Suprapubic skin (tissue), 4 donors: ENCODE measurements around the gene DCD. TPM values are rescaled to one million over a fixed set of nuclear protein-coding genes. Genes with fewer than 3 reads are reported as not detected.

Source experiments
- DNase-seq, 2 donors: peaks; one replicate each; pipeline ENCODE4 v3.0.0-alpha.2; 2019; ENCODE audit warnings: low spot score in 2 of 2
- H3K27ac ChIP-seq: fragments of 200-600 bp; sonication (generic); one replicate; pipeline ENCODE4 v1.5.1; 2019
- H3K27me3 ChIP-seq: fragments of 200-600 bp; sonication (generic); one replicate; pipeline ENCODE4 v1.5.1; 2019
- H3K36me3 ChIP-seq: fragments of 200-600 bp; sonication (generic); one replicate; pipeline ENCODE4 v1.5.1; 2019
- H3K4me1 ChIP-seq: fragments of 200-600 bp; sonication (generic); one replicate; pipeline ENCODE4 v1.5.1; 2019
- H3K4me3 ChIP-seq: fragments of 200-600 bp; sonication (generic); one replicate; pipeline ENCODE4 v1.5.1; 2019; ENCODE audit warnings: mild to moderate bottlenecking
- H3K9me3 ChIP-seq: fragments of 200-600 bp; sonication (generic); one replicate; pipeline ENCODE4 v1.5.1; 2019
- EP300 ChIP-seq: sonication (generic); formaldehyde crosslinking; IDR thresholded peaks from one replicate; pipeline ENCODE4 v1.6.1; 2017; ENCODE audit warnings: antibody characterized with exemption
- POLR2A ChIP-seq, 2 donors: fragments of 450-650 bp; IDR thresholded peaks; one replicate each; pipeline ENCODE4 v1.6.1; 2017; ENCODE audit warnings: antibody characterized with exemption in 2 of 2, mild to moderate bottlenecking in 2 of 2, moderate library complexity in 2 of 2
- POLR2AphosphoS5 ChIP-seq, 3 donors: sonication (generic); formaldehyde crosslinking; IDR thresholded peaks; one replicate each; pipeline ENCODE4 v1.6.1; 2017; ENCODE audit warnings: antibody characterized with exemption in 3 of 3
- WGBS: methylation state at CpG from one replicate; pipeline ENCODE4 v1.1.5; 2018; 5-methylcytosine and 5-hydroxymethylcytosine counted together
- total RNA-seq, 4 donors: library from RNA; depleted of rRNA; stranded (reverse); fragments of >200 nt; gene quantifications; one replicate each; pipeline ENCODE4 v1.1.0, GENCODE V29; 2016
- TF ChIP-seq, protein P1 (sequence below), 2 donors: fragments of 200-600 bp in 1 of 2; fragments of 450-650 bp in 1 of 2; sonication (generic) in 1 of 2; IDR thresholded peaks; one replicate each; pipeline ENCODE4 v1.5.1; 2016 to 2019; ENCODE audit warnings: antibody characterized with exemption in 2 of 2, mild to moderate bottlenecking in 1 of 2, moderate library complexity in 1 of 2

DCD gene, protein sequence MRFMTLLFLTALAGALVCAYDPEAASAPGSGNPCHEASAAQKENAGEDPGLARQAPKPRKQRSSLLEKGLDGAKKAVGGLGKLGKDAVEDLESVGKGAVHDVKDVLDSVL
- total RNA-seq: 1,000 to 10,000 TPM; 1,519 to 3,186 (median 2,298) TPM

DNA sequence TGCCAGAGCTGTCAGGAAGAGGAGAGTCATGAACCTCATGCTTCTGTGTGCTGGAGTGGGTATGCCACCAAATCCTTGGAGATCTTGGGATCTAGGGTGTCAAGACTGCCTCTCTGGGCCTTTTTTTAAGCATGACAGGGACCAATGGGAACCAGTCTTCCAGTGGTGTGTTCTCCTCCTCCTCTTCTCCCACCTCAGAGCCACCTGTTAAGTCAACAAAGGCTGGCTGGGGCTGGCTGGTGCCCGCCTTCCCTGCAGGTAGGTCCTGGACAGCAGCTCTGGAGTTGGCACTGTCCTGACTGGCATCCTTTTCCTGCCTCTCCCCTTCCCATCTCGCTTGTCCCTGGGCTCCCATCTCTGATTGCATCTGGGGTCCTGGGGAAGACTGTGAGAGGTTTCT is at the start of gene DCD:
Gene DCD (minus strand): TSS at position 101 of the 400 bp plus-strand sequence. CDS start 62 bp downstream, at position 39.
- no peaks in the 10 kb centered on the region for H3K9me3 ChIP-seq
- TF ChIP-seq POLR2A (IDR thresholded peaks at IDR 0.05) (no peak), EP300 (no peak), POLR2AphosphoS5 (IDR thresholded peaks at IDR 0.05) (no peak)
- TF ChIP-seq, protein P1, sequence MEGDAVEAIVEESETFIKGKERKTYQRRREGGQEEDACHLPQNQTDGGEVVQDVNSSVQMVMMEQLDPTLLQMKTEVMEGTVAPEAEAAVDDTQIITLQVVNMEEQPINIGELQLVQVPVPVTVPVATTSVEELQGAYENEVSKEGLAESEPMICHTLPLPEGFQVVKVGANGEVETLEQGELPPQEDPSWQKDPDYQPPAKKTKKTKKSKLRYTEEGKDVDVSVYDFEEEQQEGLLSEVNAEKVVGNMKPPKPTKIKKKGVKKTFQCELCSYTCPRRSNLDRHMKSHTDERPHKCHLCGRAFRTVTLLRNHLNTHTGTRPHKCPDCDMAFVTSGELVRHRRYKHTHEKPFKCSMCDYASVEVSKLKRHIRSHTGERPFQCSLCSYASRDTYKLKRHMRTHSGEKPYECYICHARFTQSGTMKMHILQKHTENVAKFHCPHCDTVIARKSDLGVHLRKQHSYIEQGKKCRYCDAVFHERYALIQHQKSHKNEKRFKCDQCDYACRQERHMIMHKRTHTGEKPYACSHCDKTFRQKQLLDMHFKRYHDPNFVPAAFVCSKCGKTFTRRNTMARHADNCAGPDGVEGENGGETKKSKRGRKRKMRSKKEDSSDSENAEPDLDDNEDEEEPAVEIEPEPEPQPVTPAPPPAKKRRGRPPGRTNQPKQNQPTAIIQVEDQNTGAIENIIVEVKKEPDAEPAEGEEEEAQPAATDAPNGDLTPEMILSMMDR (IDR thresholded peaks at IDR 0.05): no peak
- H3K27me3 ChIP-seq: peaks cover 8% of the 10 kb centered on the region
- WGBS: 76% methylated on average over 2 of the region's 2 CpGs
- H3K4me1 ChIP-seq: no peaks in the 10 kb centered on the region
- no peak for DNase-seq
- no peak within 1 kb of the TSS for H3K27ac ChIP-seq
- H3K36me3 ChIP-seq: no peaks in the 10 kb centered on the region
- no peak within 1 kb of the TSS for H3K4me3 ChIP-seq

DNA sequence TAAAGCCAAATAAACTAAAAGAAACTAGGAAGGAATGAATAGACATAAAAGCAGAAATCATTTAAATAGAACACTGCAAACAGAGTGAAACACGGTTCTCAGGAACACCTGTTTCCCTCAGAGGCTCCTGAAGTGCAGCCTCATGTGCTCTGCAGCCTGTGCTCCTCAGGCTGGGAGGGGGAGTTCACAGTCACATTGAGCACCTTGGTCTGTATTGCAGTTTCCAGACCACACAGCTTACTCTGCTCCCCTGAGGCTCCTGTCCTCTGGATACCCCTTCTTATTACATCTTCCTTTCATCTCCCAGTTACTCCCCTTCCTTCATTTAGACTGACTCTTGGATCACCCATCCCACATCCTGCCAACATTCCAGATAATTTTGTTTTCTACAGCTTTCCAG is 49.7 kb upstream of the DCD start:
- TF ChIP-seq, protein P1 (IDR thresholded peaks at IDR 0.05): no peak
- TF ChIP-seq POLR2AphosphoS5 (IDR thresholded peaks at IDR 0.05): no peak
- no peak for TF ChIP-seq POLR2A (IDR thresholded peaks at IDR 0.05)
- no peak for TF ChIP-seq EP300
- H3K4me3 ChIP-seq: no peak overlapping the region
- no peaks in the 10 kb centered on the region for H3K4me1 ChIP-seq
- WGBS: 11% methylated on average over 1 of the region's 1 CpG
- no peak overlapping the region for H3K27ac ChIP-seq
- H3K36me3 ChIP-seq: no peaks in the 10 kb centered on the region
- no peaks in the 10 kb centered on the region for H3K9me3 ChIP-seq
- DNase-seq: no peak
- peaks cover 7% of the 10 kb centered on the region for H3K27me3 ChIP-seq

DNA sequence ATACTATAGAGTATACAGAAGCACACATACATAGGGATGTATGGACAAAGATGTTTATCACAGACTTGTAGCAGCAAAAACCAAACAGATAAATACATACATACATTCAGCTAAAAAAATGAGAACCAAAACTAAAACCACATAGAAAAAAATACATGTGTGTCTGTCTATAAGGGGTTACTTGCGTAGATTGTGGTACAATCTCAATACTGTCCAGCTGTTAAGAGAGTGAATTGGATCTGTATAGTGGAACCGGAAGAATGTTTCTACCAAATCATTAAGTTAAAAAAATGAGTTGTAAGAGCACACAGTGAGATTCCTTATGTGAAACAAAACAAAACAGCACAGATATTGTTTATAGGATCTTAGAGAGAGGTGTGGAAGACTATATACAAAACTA is 44.2 kb upstream of the DCD start:
- Histone ChIP-seq H3K27ac (no peak overlapping the region), H3K27me3 (peaks cover 12% of the 10 kb centered on the region)

DNA sequence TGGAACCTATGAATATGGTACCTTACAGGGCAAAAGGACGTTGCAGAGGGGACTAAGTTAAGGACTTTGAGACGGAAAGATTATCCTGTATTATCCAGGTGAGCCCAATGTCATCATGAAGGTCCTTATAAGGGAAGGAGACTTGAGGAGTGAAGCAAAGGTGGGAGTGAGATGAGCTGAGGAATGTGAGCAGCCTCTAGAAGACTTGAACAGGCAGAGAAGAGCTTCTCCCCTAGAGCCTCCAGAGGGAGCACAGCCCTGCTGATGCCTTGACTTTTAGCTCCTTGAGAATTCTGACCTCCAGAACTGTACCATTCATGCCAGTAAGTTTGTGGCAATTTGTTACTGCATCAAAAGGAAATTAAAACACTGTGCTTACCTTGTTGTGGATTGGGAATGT is 41.8 kb upstream of the DCD start:
- no peaks in the 10 kb centered on the region for H3K4me1 ChIP-seq
- H3K27ac ChIP-seq: no peak overlapping the region
- WGBS: 56% methylated on average over 2 of the region's 2 CpGs
- no peaks in the 10 kb centered on the region for H3K9me3 ChIP-seq
- no peak for DNase-seq
- peaks cover 28% of the 10 kb centered on the region for H3K27me3 ChIP-seq
- TF ChIP-seq POLR2AphosphoS5 (IDR thresholded peaks at IDR 0.05): no peak
- TF ChIP-seq POLR2A (IDR thresholded peaks at IDR 0.05): no peak
- TF ChIP-seq, protein P1 (IDR thresholded peaks at IDR 0.05): no peak
- TF ChIP-seq EP300: no peak
- no peaks in the 10 kb centered on the region for H3K36me3 ChIP-seq
- H3K4me3 ChIP-seq: no peak overlapping the region

More for the DNA sequence above, 44.2 kb upstream of the DCD start:
- no peak for DNase-seq
- H3K9me3 ChIP-seq: no peaks in the 10 kb centered on the region
- H3K36me3 ChIP-seq: no peaks in the 10 kb centered on the region
- H3K4me3 ChIP-seq: no peak overlapping the region
- TF ChIP-seq POLR2A (IDR thresholded peaks at IDR 0.05) (no peak), POLR2AphosphoS5 (IDR thresholded peaks at IDR 0.05) (no peak), EP300 (no peak)
- TF ChIP-seq, protein P1 (IDR thresholded peaks at IDR 0.05): no peak
- H3K4me1 ChIP-seq: no peaks in the 10 kb centered on the region
- WGBS: 36% methylated on average over 2 of the region's 2 CpGs

DNA sequence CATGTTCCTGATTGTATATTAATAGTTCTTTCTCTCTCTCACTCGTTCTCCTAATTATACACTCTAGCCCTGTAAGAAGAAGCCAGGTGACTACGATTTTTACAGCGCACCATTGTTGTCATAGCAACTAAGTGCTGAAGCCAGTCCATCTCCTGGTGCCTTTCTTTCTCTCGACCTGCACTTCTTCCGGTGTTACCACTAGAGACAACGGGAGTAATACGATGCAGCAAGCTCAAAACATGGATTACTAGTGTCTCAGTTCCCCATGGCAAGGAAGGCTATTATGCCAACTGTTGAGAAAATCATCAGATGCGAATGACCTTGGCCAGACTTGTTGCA is 40.8 kb upstream of the DCD start:
- WGBS: 72% methylated on average over 8 of the region's 8 CpGs
- Histone ChIP-seq H3K36me3 (no peaks in the 10 kb centered on the region), H3K4me3 (no peak overlapping the region), H3K27ac (no peak overlapping the region), H3K27me3 (peaks cover 37% of the 10 kb centered on the region), H3K9me3 (no peaks in the 10 kb centered on the region), H3K4me1 (no peaks in the 10 kb centered on the region)
- TF ChIP-seq POLR2A (IDR thresholded peaks at IDR 0.05) (no peak), POLR2AphosphoS5 (IDR thresholded peaks at IDR 0.05) (no peak), EP300 (no peak)
- TF ChIP-seq, protein P1 (IDR thresholded peaks at IDR 0.05): no peak
- DNase-seq: no peak
